ENCODE data around the gene PRICKLE4. TPM values are rescaled to one million over a fixed set of nuclear protein-coding genes. Genes with fewer than 3 reads are reported as not detected.
"Not testable (repeated sequence)": the region's sequence is repeated elsewhere in the genome, so short reads cannot be mapped to it uniquely, and the experiment has no call there.

Gene PRICKLE4
- polyA plus RNA-seq, 2 donors: 7.3 to 8.9 TPM

DNA sequence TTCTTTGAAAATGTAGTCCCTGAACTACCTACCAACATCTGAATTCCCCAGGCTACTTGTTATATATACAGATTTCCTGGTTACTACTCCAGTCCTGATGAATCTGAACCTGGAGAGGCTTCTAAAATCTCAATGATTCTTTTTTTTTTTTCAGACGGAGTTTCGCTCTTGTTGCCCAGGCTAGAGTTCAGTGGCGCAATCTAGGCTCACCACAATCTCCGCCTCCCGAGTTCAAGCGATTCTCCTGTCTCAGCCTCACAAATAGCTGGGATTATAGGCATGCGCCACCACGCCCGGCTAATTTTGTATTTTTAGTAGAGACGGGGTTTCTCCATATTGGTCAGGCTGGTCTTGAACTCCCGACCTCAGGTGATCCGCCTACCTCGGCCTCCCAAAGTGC is 31.4 kb downstream of the PRICKLE4 start:
- WGBS, 2 donors: 94 to 96% methylated on average over 13 of the region's 13 CpGs
- H3K4me1 ChIP-seq (ENCODE audit: control insufficient read depth in 2 of 2, insufficient read depth in 2 of 2, low read length in 1 of 2); H3K9me3 ChIP-seq (ENCODE audit: control insufficient read depth in 2 of 2, insufficient read depth in 1 of 2, low read depth in 1 of 2, low read length in 1 of 2); H3K27me3 ChIP-seq (ENCODE audit: control insufficient read depth in 1 of 2, insufficient read depth in 2 of 2, low read length in 2 of 2); H3K36me3 ChIP-seq (ENCODE audit: control insufficient read depth in 2 of 2, insufficient read depth in 2 of 2, low read length in 1 of 2); H3K27ac ChIP-seq (ENCODE audit: low read depth in 2 of 2, low read length in 1 of 2); H3K4me3 ChIP-seq (ENCODE audit: low read depth in 1 of 2, low read length in 2 of 2): not testable (repeated sequence)

- no peaks in the 10 kb centered on the region for H3K4me1 ChIP-seq (ENCODE audit: control insufficient read depth in 2 of 2, insufficient read depth in 2 of 2, low read length in 1 of 2)
- no peaks in the 10 kb centered on the region for H3K27me3 ChIP-seq (ENCODE audit: control insufficient read depth in 1 of 2, insufficient read depth in 2 of 2, low read length in 2 of 2)
- H3K27ac ChIP-seq (ENCODE audit: low read depth in 2 of 2, low read length in 1 of 2): no peak overlapping the region
- H3K4me3 ChIP-seq (ENCODE audit: low read depth in 1 of 2, low read length in 2 of 2): no peak overlapping the region
- H3K9me3 ChIP-seq (ENCODE audit: control insufficient read depth in 2 of 2, insufficient read depth in 1 of 2, low read depth in 1 of 2, low read length in 1 of 2): no peaks in the 10 kb centered on the region
- 87 to 93% methylated on average over 2 of the region's 2 CpGs for WGBS, 2 donors
- no peaks in the 10 kb centered on the region for H3K36me3 ChIP-seq (ENCODE audit: control insufficient read depth in 2 of 2, insufficient read depth in 2 of 2, low read length in 1 of 2)
These were observed 32.9 kb downstream of the PRICKLE4 start for GRCh38 chr6:41813469-41813868.

- 88 to 92% methylated on average over 2 of the region's 2 CpGs for WGBS, 2 donors
- no peaks in the 10 kb centered on the region for H3K27me3 ChIP-seq (ENCODE audit: control insufficient read depth in 1 of 2, insufficient read depth in 2 of 2, low read length in 2 of 2)
- no peaks in the 10 kb centered on the region for H3K36me3 ChIP-seq (ENCODE audit: control insufficient read depth in 2 of 2, insufficient read depth in 2 of 2, low read length in 1 of 2)
- H3K27ac ChIP-seq (ENCODE audit: low read depth in 2 of 2, low read length in 1 of 2): no peak overlapping the region
- H3K9me3 ChIP-seq (ENCODE audit: control insufficient read depth in 2 of 2, insufficient read depth in 1 of 2, low read depth in 1 of 2, low read length in 1 of 2): no peaks in the 10 kb centered on the region
- H3K4me3 ChIP-seq (ENCODE audit: low read depth in 1 of 2, low read length in 2 of 2): no peak overlapping the region
- no peaks in the 10 kb centered on the region for H3K4me1 ChIP-seq (ENCODE audit: control insufficient read depth in 2 of 2, insufficient read depth in 2 of 2, low read length in 1 of 2)
These were observed 33.4 kb downstream of the PRICKLE4 start for GRCh38 chr6:41813956-41814355.

DNA sequence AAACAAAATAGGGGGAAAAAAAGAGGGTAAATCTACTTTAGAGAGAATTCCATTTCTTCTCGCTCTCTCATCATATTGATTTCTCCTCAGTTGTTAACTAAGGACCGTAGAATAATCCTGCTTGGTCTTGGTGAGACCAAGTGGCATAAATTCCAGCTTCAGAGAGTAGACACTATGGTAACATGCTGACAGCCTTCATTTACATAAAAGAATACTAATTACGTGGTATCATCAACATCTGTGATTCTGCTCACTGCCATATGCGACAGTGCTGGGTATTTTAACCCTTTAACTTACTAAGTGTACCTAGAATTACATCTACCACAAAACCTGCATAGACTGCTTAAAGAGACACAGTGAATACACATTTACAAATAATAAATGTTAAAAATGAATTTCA is 34.0 kb downstream of the PRICKLE4 start:
- 72 to 80% methylated on average over 4 of the region's 4 CpGs for whole genome bisulfite sequencing, 2 donors
- H3K4me3 ChIP-seq (ENCODE audit: low read depth in 1 of 2, low read length in 2 of 2): no peak overlapping the region

DNA sequence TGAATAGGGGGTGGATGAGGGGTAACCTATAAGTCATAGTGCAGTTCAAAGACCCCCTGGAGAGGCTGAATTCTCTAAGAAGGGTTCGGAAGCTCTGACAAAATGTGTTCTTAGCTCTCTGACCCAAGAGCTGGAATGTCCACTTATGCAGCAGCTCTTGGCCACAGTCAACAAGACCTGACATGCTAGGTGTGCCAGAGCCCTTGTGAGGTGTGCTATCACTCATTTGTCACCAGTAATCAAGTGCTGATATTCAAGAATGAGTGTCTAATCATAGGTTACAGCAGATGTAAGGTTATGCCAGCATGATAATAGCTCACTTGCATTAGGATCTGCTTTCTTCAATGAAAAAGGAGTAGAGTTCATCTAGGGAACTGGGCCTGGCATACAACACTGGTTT is 35.0 kb downstream of the PRICKLE4 start:
- Histone ChIP-seq H3K4me1 (ENCODE audit: control insufficient read depth in 2 of 2, insufficient read depth in 2 of 2, low read length in 1 of 2) (no peaks in the 10 kb centered on the region), H3K4me3 (ENCODE audit: low read depth in 1 of 2, low read length in 2 of 2) (no peak overlapping the region), H3K36me3 (ENCODE audit: control insufficient read depth in 2 of 2, insufficient read depth in 2 of 2, low read length in 1 of 2) (no peaks in the 10 kb centered on the region), H3K9me3 (ENCODE audit: control insufficient read depth in 2 of 2, insufficient read depth in 1 of 2, low read depth in 1 of 2, low read length in 1 of 2) (no peaks in the 10 kb centered on the region), H3K27ac (ENCODE audit: low read depth in 2 of 2, low read length in 1 of 2) (no peak overlapping the region), H3K27me3 (ENCODE audit: control insufficient read depth in 1 of 2, insufficient read depth in 2 of 2, low read length in 2 of 2) (no peaks in the 10 kb centered on the region)
- 94% methylated on average over 1 of the region's 1 CpG for WGBS, 2 donors

More for the DNA sequence above, 34.0 kb downstream of the PRICKLE4 start:
- H3K9me3 ChIP-seq (ENCODE audit: control insufficient read depth in 2 of 2, insufficient read depth in 1 of 2, low read depth in 1 of 2, low read length in 1 of 2): no peaks in the 10 kb centered on the region
- H3K36me3 ChIP-seq (ENCODE audit: control insufficient read depth in 2 of 2, insufficient read depth in 2 of 2, low read length in 1 of 2): no peaks in the 10 kb centered on the region
- no peak overlapping the region for H3K27ac ChIP-seq (ENCODE audit: low read depth in 2 of 2, low read length in 1 of 2)
- H3K27me3 ChIP-seq (ENCODE audit: control insufficient read depth in 1 of 2, insufficient read depth in 2 of 2, low read length in 2 of 2): no peaks in the 10 kb centered on the region
- no peaks in the 10 kb centered on the region for H3K4me1 ChIP-seq (ENCODE audit: control insufficient read depth in 2 of 2, insufficient read depth in 2 of 2, low read length in 1 of 2)

- 74 to 79% methylated on average over 4 of the region's 4 CpGs for WGBS, 2 donors
- Histone ChIP-seq H3K4me3 (ENCODE audit: low read depth in 1 of 2, low read length in 2 of 2) (no peak overlapping the region), H3K36me3 (ENCODE audit: control insufficient read depth in 2 of 2, insufficient read depth in 2 of 2, low read length in 1 of 2) (no peaks in the 10 kb centered on the region)
These were observed 37.9 kb downstream of the PRICKLE4 start for GRCh38 chr6:41818271-41819054.

GRCh38 chr6:41821266-41821665 is 40.7 kb downstream of the PRICKLE4 start:
- no peak overlapping the region for H3K27ac ChIP-seq (ENCODE audit: low read depth in 2 of 2, low read length in 1 of 2)
- no peaks in the 10 kb centered on the region for H3K36me3 ChIP-seq (ENCODE audit: control insufficient read depth in 2 of 2, insufficient read depth in 2 of 2, low read length in 1 of 2)
- WGBS, 2 donors: 88 to 95% methylated on average over 4 of the region's 4 CpGs
- no peaks in the 10 kb centered on the region for H3K9me3 ChIP-seq (ENCODE audit: control insufficient read depth in 2 of 2, insufficient read depth in 1 of 2, low read depth in 1 of 2, low read length in 1 of 2)
- no peaks in the 10 kb centered on the region for H3K27me3 ChIP-seq (ENCODE audit: control insufficient read depth in 1 of 2, insufficient read depth in 2 of 2, low read length in 2 of 2)
- H3K4me1 ChIP-seq (ENCODE audit: control insufficient read depth in 2 of 2, insufficient read depth in 2 of 2, low read length in 1 of 2): no peaks in the 10 kb centered on the region
- H3K4me3 ChIP-seq (ENCODE audit: low read depth in 1 of 2, low read length in 2 of 2): no peak overlapping the region

More at GRCh38 chr6:41818271-41819054, 37.9 kb downstream of the PRICKLE4 start:
- H3K27ac ChIP-seq (ENCODE audit: low read depth in 2 of 2, low read length in 1 of 2): no peak overlapping the region
- H3K9me3 ChIP-seq (ENCODE audit: control insufficient read depth in 2 of 2, insufficient read depth in 1 of 2, low read depth in 1 of 2, low read length in 1 of 2): no peaks in the 10 kb centered on the region
- no peaks in the 10 kb centered on the region for H3K27me3 ChIP-seq (ENCODE audit: control insufficient read depth in 1 of 2, insufficient read depth in 2 of 2, low read length in 2 of 2)
- no peaks in the 10 kb centered on the region for H3K4me1 ChIP-seq (ENCODE audit: control insufficient read depth in 2 of 2, insufficient read depth in 2 of 2, low read length in 1 of 2)

DNA sequence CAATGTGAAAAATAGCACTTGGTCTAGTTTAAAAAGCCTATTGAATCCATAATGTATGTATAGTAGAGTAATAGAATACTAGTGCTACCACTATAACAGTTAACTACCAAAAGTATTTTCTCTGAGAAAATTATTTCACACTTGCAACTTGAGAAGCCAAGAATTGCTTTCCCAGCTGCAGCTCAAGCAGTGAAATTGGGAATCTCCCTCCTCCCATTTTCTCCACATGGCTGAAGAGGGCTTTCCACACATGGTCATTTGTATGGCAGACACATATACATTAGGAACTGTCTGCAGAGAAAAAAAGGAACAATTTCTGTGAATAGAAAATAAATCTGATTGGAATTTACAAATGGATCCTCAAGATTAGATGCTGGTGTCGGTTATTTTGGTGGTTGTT is 41.4 kb downstream of the PRICKLE4 start:
- Histone ChIP-seq H3K4me3 (ENCODE audit: low read depth in 1 of 2, low read length in 2 of 2) (no peak overlapping the region), H3K9me3 (ENCODE audit: control insufficient read depth in 2 of 2, insufficient read depth in 1 of 2, low read depth in 1 of 2, low read length in 1 of 2) (no peaks in the 10 kb centered on the region), H3K27ac (ENCODE audit: low read depth in 2 of 2, low read length in 1 of 2) (no peak overlapping the region), H3K36me3 (ENCODE audit: control insufficient read depth in 2 of 2, insufficient read depth in 2 of 2, low read length in 1 of 2) (no peaks in the 10 kb centered on the region), H3K27me3 (ENCODE audit: control insufficient read depth in 1 of 2, insufficient read depth in 2 of 2, low read length in 2 of 2) (no peaks in the 10 kb centered on the region), H3K4me1 (ENCODE audit: control insufficient read depth in 2 of 2, insufficient read depth in 2 of 2, low read length in 1 of 2) (no peaks in the 10 kb centered on the region)
- WGBS, 2 donors: 92 to 96% methylated on average over 1 of the region's 1 CpG

GRCh38 chr6:41823178-41823577 is 42.6 kb downstream of the PRICKLE4 start:
- no peaks in the 10 kb centered on the region for H3K4me1 ChIP-seq (ENCODE audit: control insufficient read depth in 2 of 2, insufficient read depth in 2 of 2, low read length in 1 of 2)
- H3K27me3 ChIP-seq (ENCODE audit: control insufficient read depth in 1 of 2, insufficient read depth in 2 of 2, low read length in 2 of 2): no peaks in the 10 kb centered on the region
- H3K9me3 ChIP-seq (ENCODE audit: control insufficient read depth in 2 of 2, insufficient read depth in 1 of 2, low read depth in 1 of 2, low read length in 1 of 2): no peaks in the 10 kb centered on the region
- WGBS, 2 donors: 89 to 100% methylated on average over 1 of the region's 1 CpG
- no peak overlapping the region for H3K27ac ChIP-seq (ENCODE audit: low read depth in 2 of 2, low read length in 1 of 2)
- no peaks in the 10 kb centered on the region for H3K36me3 ChIP-seq (ENCODE audit: control insufficient read depth in 2 of 2, insufficient read depth in 2 of 2, low read length in 1 of 2)
- no peak overlapping the region for H3K4me3 ChIP-seq (ENCODE audit: low read depth in 1 of 2, low read length in 2 of 2)

Data from esophagus (tissue), 2 donors.